Common myeloid progenitor, CD34-positive (primary cell): ENCODE measurements around the gene APBB2.
A peak's percentile ranks its signal among the peaks of the same experiment; 100 is the strongest.

Experiments used
- CTCF ChIA-PET: fragments of 350-600 bp; sonication (Branson Sonifier 250); formaldehyde crosslinking; loops from one replicate; lab custom pipeline; 2021; ENCODE audit warnings: antibody characterized with exemption; lab: Charles Lee
- POLR2A ChIA-PET: fragments of 350-600 bp; sonication (Branson Sonifier 250); formaldehyde crosslinking; loops from one replicate; lab custom pipeline; 2021; ENCODE audit warnings: antibody characterized with exemption; lab: Charles Lee
- DNase-seq, 3 donors: peaks; one replicate each; pipeline versions ENCODE4 v3.0.0 to v3.0.0-alpha.2; 2013
- H3K27ac ChIP-seq, 2 experiments: 1 replicate in 1 of 2; 2 replicates in 1 of 2; pipeline ENCODE4 v1.7.0; 2013; ENCODE audit warnings: inconsistent platforms in 2 of 2, low read length in 2 of 2, mild to moderate bottlenecking in 2 of 2, low read depth in 1 of 2, moderate library complexity in 1 of 2; ENCODE audit not compliant: severe bottlenecking in 2 of 2, insufficient read depth in 1 of 2, poor library complexity in 1 of 2
- H3K27me3 ChIP-seq, 5 experiments: replicated peaks in 2 of 5; 1 replicate in 3 of 5; 2 replicates in 2 of 5; pipeline versions ENCODE4 v1.6.1 to v1.7.0; 2013; ENCODE audit warnings: low read length in 4 of 5, mild to moderate bottlenecking in 2 of 5, moderate library complexity in 2 of 5, inconsistent platforms in 1 of 5; ENCODE audit not compliant: insufficient read depth in 5 of 5, control insufficient read depth in 4 of 5
- H3K36me3 ChIP-seq, 4 experiments: 1 replicate in 2 of 4; 2 replicates in 2 of 4; pipeline versions ENCODE4 v1.6.1 to v1.7.0; 2013; ENCODE audit warnings: low read length in 3 of 4, control low read depth in 1 of 4, mild to moderate bottlenecking in 1 of 4; ENCODE audit not compliant: control insufficient read depth in 4 of 4, insufficient read depth in 4 of 4
- H3K4me1 ChIP-seq, 4 experiments: 1 replicate in 3 of 4; 2 replicates in 1 of 4; pipeline versions ENCODE4 v1.6.1 to v1.7.1; 2013; ENCODE audit warnings: low read length in 3 of 4, mild to moderate bottlenecking in 3 of 4, control low read depth in 1 of 4, inconsistent platforms in 1 of 4, moderate library complexity in 1 of 4; ENCODE audit not compliant: control insufficient read depth in 4 of 4, insufficient read depth in 4 of 4; ENCODE audit errors: control extremely low read depth in 1 of 4
- H3K4me3 ChIP-seq, 7 experiments: 1 replicate in 4 of 7; 2 replicates in 3 of 7; pipeline versions ENCODE4 v1.5.1 to v1.7.0; 2013; ENCODE audit warnings: mild to moderate bottlenecking in 7 of 7, low read length in 6 of 7, moderate library complexity in 6 of 7, inconsistent platforms in 2 of 7, low read depth in 2 of 7, control low read depth in 1 of 7; ENCODE audit not compliant: insufficient read depth in 4 of 7, control insufficient read depth in 1 of 7; ENCODE audit errors: extremely low read depth in 1 of 7
- H3K9me3 ChIP-seq, 5 experiments: 1 replicate in 4 of 5; 2 replicates in 1 of 5; pipeline versions ENCODE4 v1.6.1 to v1.7.1; 2013; ENCODE audit warnings: low read length in 4 of 5, mild to moderate bottlenecking in 2 of 5, inconsistent platforms in 1 of 5, low read depth in 1 of 5, moderate library complexity in 1 of 5; ENCODE audit not compliant: control insufficient read depth in 4 of 5, insufficient read depth in 2 of 5; ENCODE audit errors: control extremely low read depth in 1 of 5
- WGBS: methylation state at CpG from one replicate; pipeline ENCODE4 v1.1.5; 2013; ENCODE audit not compliant: insufficient coverage; 5-methylcytosine and 5-hydroxymethylcytosine counted together

APBB2 gene

DNA sequence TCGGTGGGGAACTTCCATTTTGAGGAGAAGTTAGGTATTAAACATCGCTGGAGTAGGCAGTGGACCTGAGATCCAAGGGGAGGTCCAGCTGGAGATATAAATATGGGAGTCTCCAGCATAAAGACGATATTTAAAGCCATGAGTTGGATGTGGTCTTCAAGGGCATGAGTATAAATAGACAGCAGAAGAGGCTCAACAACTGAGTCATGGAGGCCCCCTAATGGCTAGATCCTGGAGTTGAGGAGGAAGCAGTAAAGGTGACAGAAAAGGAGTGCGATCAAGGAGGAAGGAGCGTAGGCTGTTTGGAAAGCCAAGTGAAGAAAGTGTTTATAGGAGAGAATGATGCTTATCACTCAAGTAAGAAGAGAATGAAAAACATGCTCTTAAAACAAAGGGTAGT, 18.1 kb upstream of the APBB2 start:
- DNase-seq: no peak
- ChIA-PET POLR2A (no interaction called here), CTCF (no interaction called here)
- no peak overlapping the region for H3K4me3 ChIP-seq
- H3K27ac ChIP-seq: no peak overlapping the region
- H3K36me3 ChIP-seq: no peaks in the 10 kb centered on the region
- WGBS: 84% methylated on average over 5 of the region's 5 CpGs
- H3K27me3 ChIP-seq: peaks cover 0 to 4% (median 0%) of the 10 kb centered on the region in 5 experiments
- H3K4me1 ChIP-seq: no peaks in the 10 kb centered on the region
- no peaks in the 10 kb centered on the region for H3K9me3 ChIP-seq

DNA sequence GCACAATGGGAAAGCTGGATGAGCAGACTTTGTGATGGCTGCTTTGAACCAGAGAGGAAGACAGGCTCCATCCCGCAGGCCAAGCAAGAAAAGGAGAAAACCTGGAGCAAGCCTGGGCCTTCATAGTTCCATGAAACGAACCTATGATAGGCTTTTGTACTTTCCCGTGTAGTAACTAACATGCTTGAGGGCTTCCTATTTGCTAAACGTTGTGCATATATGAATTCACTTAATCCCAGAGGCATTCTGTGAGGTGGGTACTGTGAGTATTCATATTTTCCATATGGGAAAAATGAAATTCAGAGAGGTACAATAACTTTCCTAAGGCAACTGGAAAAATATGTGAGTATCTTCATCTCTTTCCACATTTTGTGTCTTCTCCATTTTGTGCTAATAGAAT, 13.6 kb upstream of the APBB2 start:
- WGBS: 100% methylated on average over 3 of the region's 4 CpGs
- no peak for DNase-seq
- ChIA-PET CTCF (interaction anchor here (1.3 kb wide), 1 partner anchor 251 kb away, joined by 4 read pairs; no protein-coding TSS in a partner anchor), POLR2A (no interaction called here)
- no peaks in the 10 kb centered on the region for H3K4me1 ChIP-seq
- H3K9me3 ChIP-seq: no peaks in the 10 kb centered on the region
- H3K27ac ChIP-seq: no peak overlapping the region
- H3K27me3 ChIP-seq: peaks cover 0 to 4% (median 1%) of the 10 kb centered on the region in 5 experiments
- no peaks in the 10 kb centered on the region for H3K36me3 ChIP-seq
- H3K4me3 ChIP-seq: no peak overlapping the region

DNA sequence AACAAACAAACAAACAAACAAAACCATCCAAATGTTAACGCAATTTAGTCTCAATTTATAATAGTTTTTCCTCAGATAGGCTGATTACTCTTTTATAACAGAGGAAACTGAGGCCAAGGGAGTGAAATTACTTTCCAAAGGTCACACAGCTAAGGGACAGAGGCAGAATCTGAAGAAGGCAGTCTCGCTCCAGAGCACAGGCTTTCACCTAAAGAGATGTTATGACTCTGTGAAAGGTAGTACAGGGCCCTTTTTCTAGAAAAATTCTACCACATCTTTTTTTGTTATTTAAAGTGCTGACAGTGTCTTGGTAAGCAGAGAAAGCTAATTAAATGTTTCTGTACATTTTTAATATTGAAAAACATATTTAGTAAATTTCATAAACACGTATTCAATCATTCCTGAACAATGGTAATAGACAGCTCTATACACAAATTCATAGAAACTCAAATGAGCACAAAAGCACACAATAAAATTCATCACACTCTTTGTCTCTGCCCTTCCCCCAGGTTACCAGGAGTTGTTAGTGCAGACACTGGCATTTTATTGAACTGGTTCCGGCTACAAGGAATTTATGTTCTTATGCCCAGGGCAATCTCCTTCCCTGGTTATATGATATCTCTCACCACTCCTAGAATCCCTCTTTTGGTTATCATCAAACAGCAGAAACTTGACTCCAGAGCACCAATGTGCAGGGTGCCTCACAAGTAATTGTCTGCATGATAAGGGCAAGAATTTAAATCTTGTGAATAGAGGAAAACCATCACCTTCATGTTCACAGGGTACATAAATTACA, 7.7 kb upstream of the APBB2 start:
- Histone ChIP-seq H3K27ac (no peak overlapping the region), H3K27me3 (peaks cover 0 to 19% (median 2%) of the 10 kb centered on the region in 5 experiments), H3K4me3 (no peak overlapping the region), H3K9me3 (no peaks in the 10 kb centered on the region), H3K4me1 (peaks cover 0 to under 1% (median 0%) of the 10 kb centered on the region in 4 experiments), H3K36me3 (no peaks in the 10 kb centered on the region)
- DNase-seq: no peak
- POLR2A ChIA-PET: no interaction called here
- CTCF ChIA-PET: no interaction called here
- WGBS: 100% methylated on average over 3 of the region's 4 CpGs

DNA sequence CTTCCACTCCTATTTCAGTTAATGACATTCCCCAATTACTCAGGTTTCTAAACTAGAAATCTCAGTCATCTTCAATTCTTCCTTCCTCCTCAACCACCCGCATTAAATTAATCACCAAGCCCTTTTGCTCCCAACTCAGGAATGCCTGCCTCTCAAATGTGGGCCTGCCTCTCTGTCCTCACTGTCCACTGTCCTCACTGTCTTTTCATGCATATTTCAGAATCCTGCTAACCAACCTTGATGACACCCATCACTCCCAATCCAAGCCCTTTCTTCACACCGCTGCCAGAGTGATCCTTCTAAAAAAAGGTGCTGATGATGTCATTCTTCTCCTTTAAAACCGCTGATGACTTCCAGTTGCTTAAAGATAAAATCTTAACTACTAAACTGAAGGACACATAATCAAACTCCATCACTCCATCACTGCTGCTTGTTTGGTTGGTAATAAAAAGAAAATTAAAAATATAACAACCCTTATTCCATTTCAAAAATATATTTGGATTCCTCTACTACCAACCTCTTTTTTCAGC, 5.1 kb upstream of the APBB2 start:
- Histone ChIP-seq H3K4me3 (no peak overlapping the region), H3K9me3 (no peaks in the 10 kb centered on the region), H3K27me3 (peaks cover 2 to 38% (median 5%) of the 10 kb centered on the region in 5 experiments), H3K36me3 (no peaks in the 10 kb centered on the region), H3K27ac (no peak overlapping the region), H3K4me1 (peaks cover 0 to 19% (median 12%) of the 10 kb centered on the region in 4 experiments)
- ChIA-PET POLR2A (no interaction called here), CTCF (interaction anchor here (1.2 to 1.4 kb wide), 2 partner anchors 37 to 243 kb away, joined by 4 read pairs; partner anchors contain the start of gene UCHL1)
- DNase-seq: no peak
- 92% methylated on average over 1 of the region's 3 CpGs for WGBS

DNA sequence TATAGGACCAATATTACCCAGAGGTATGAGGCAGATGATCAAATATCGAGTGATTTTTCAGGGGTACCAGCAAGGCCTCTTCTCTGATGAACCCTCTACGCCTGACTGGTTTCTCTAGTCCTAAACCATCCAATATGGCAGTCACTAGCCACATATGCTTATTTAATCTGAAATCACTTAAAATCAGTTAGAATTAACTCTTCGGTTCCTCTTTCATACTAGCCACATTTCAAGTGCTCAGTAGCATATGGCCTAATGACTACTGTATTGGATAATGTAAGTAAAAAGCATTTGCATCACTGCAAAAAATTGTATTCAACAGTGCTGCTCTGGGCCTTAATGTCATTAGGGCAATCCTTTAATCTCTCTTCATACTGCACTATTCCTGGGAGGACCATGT, 4.4 kb upstream of the APBB2 start:
- CTCF ChIA-PET: interaction anchor here (0.8 to 1.4 kb wide), 5 partner anchors 27 to 293 kb away, joined by 3 to 4 read pairs (median 4); partner anchors contain the start of gene UCHL1
- Histone ChIP-seq H3K4me3 (no peak overlapping the region), H3K9me3 (no peaks in the 10 kb centered on the region), H3K27me3 (peaks cover 2 to 40% (median 5%) of the 10 kb centered on the region in 5 experiments), H3K27ac (no peak overlapping the region), H3K36me3 (no peaks in the 10 kb centered on the region), H3K4me1 (peaks cover 0 to 24% (median 18%) of the 10 kb centered on the region in 4 experiments)
- WGBS: 100% methylated on average over 2 of the region's 3 CpGs
- DNase-seq: no peak
- POLR2A ChIA-PET: no interaction called here

DNA sequence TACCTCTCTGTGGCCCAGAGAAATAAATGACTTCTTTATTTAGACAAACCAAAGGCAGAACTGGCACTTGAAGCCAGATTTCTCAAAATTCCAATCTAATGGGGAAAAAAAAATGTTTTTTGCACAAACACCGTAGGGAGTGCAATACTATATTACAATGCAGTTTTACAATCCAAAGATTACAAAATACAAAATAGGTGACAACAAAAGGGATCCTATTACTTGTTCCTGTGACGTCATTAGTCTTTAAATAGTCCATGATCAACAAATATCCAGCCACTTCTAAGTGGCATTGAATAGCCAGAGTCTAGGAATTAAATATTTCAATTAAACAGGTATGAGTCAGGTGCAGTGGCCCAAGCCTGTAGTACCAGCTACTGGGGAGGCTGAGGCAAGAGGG, 3.0 kb upstream of the APBB2 start:
- no peak overlapping the region for H3K27ac ChIP-seq
- ChIA-PET CTCF (interaction anchor here (0.8 to 1.7 kb wide), 4 partner anchors 13 to 241 kb away, joined by 3 to 4 read pairs (median 3); no protein-coding TSS in a partner anchor), POLR2A (no interaction called here)
- peaks cover 0 to 37% (median 24%) of the 10 kb centered on the region in 4 experiments for H3K4me1 ChIP-seq
- peaks cover 7 to 53% (median 15%) of the 10 kb centered on the region in 5 experiments for H3K27me3 ChIP-seq
- H3K36me3 ChIP-seq: no peaks in the 10 kb centered on the region
- no peak for DNase-seq
- WGBS: no CpG with 5 or more reads among the region's 2 CpGs
- peak overlapping the region in 1 of 7 experiments; percentile 81 for H3K4me3 ChIP-seq
- H3K9me3 ChIP-seq: no peaks in the 10 kb centered on the region

DNA sequence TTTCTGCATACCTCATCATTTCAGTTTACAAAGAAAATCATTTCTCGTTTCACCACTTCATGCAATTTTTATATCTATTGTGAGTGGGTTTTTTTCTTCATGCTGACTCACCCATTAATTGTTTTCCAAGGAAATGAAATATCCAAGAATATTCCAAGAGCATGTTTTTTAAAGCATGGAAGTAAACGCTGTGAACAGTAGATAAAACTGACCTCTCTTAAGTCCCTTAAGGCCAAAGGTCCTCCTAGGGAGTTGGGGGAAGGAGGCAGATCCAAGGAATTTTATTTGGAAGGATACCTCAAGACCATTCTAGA, 2.6 kb upstream of the APBB2 start:
- Histone ChIP-seq H3K36me3 (no peaks in the 10 kb centered on the region), H3K9me3 (no peaks in the 10 kb centered on the region), H3K4me1 (peaks cover 0 to 37% (median 24%) of the 10 kb centered on the region in 4 experiments), H3K4me3 (peak overlapping the region in 6 of 7 experiments; percentile 62 to 81 (median 72)), H3K27ac (no peak overlapping the region), H3K27me3 (peaks cover 8 to 57% (median 15%) of the 10 kb centered on the region in 5 experiments)
- no CpG with 5 or more reads among the region's 2 CpGs for WGBS
- CTCF ChIA-PET: interaction anchor here (1.0 to 1.7 kb wide), 2 partner anchors 12 to 241 kb away, joined by 3 read pairs; no protein-coding TSS in a partner anchor
- DNase-seq: no peak
- POLR2A ChIA-PET: no interaction called here
